HG02678 (cell line): ENCODE results near the gene CALCOCO1.
A peak's percentile ranks its signal among the peaks of the same experiment; 100 is the strongest.
"Not testable (repeated sequence)": the region's sequence is repeated elsewhere in the genome, so short reads cannot be mapped to it uniquely, and the experiment has no call there.

ENCODE experiments used
- ATAC-seq: cut with Tn5 transposase; IDR thresholded peaks from one replicate; pipeline ENCODE4 v1.9.1; 2021; ENCODE audit warnings: mild to moderate bottlenecking, moderate library complexity; ENCODE audit not compliant: unreplicated experiment

CALCOCO1 gene

DNA sequence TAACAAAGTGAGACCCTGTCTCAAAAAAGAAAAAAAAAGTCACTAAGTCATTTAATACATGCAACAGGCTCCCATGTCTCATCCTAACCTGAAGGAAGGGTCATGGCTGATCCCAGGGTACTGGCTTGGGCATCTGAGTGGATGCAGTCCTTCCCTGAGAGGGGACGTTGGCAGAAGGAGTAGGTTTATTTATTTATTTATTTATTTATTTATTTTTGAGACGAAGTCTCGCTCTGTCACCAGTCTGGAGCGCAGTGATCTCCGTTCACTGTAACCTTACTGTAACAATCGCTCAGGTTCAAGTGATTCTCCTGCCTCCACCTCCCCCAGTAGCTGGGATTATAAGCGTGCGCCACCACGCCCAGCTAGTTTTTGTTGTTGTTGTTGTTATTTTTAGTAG, 7.2 kb upstream of the CALCOCO1 start:
- no peak for ATAC-seq

DNA sequence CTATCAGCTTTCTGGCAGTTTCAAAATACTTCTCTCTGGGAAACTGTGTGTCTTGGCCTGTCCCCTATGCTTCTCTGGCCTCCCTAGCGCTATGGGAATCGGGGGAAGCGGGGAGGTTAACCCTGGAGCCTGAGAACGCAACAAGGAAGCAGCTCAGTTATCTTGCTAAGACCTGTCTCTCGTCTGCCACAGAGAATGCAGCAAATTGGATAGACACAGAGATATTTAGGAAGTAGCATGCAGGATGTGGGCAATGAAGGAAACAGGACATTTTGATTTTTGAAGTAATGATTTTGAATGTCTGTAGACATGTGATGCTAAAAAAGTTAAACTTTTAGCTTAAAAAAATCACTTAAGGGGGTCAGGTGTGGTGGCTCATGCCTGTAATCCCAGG, 6.6 kb upstream of the CALCOCO1 start:
- no peak for ATAC-seq

DNA sequence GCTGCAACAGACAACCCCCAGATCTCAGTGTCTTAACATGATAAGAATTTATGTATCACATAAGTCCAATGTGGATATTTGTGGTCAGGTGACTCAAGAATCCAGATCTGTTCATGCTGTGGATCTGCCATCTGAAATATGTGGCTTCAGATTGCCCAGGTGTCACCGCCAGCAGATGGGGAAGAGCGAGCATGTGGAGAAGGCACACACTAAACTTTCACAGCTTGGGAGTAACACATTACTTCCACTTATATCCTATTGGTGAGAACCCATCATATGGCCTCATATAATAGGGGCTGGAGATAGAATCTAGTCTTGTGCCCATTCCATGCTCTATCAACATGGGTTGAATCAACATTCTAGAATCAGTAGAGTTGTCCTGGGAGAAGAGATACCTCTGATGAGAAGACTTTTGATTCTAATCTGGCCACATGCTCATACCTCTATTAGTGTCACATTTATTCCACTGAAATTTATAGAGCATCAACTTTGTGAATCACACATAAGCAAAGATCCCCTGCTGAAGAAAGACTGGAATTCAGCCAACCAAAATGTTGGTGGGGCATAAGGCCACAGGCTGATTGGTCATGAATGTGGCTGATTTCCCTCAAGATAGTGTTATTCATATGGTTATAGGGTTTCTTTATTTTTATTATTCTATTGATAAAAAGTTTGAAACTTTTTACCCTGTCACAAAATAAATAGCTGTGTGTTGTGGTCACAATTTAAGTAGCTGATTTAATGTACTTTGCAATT, 6.0 kb upstream of the CALCOCO1 start:
- no peak for ATAC-seq

DNA sequence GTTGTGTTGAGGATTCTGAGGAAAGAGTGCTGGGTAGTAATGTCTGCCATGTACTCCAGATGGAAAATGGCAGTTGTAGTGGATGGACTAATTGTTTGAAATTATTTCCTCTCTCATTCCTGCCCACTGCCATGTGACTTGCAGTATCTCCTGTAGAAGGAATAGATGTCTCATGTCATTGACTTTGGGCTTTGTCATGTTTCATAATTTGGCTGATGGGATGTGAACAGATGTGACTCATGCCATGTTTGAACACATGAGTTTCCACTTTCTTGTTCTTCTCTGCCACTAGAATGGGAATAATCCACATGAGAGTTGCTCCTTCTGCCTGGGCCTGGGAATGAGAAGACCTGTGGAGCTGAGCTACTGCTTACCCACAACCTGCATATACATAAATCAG, 2.4 kb upstream of the CALCOCO1 start:
- no peak for ATAC-seq

DNA sequence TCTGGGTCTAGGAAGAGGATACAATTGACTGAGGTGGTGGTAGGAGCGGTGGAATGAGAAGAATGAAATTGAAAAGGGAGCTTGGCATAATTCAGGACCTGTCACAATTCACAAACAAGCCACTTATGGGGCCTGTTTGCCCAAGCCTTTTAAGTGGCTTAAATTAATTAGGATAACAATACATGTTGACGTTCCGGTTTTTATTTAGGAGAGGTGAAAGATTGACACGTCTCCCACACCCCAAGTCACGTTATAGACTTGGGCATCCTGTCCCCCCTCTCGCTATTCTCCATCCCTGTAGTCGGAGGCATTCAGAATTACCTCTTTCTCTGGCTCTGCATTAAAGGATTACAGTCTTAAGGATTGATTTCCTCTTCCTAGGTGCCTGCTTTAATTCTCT, 954 bp upstream of the CALCOCO1 start:
- ATAC-seq: no peak

DNA sequence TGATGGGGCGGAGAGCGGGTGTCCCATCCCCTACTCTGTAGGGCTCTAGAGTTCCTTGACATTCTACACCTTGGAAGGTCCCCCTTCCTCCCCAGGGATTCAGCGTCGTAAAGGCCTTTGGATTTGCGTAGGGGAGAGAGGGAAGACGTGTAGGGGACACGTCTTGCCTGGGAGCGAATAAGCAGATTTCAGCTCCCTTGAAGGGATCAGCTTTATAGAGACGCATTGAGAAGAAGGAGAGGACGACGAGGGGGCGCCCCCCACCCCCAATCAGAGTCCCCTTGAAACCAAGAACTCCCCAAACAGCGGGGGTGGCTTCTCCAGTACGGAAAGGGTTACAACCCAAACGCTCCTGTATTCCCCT, 324 bp downstream of the CALCOCO1 start:
- peak; percentile 0 for ATAC-seq

DNA sequence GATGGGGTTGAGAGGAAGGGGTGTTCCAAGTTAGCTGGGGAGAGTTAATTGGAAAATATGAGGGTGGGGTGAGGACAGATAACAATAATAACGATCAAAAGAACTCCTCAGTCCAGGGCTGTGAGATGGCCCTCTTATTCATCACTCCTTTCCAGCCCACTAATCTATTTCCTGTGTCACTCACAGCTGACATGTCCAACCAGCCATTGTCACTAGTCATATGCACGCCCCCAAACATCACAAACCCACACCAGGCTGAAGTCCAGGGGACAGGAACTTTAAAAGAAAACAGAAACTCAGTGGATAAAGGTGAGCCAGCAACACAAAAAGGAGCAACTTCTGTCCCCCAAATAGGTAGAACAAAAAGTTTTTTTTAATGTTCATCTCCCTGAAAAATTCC, 911 bp downstream of the CALCOCO1 start:
- no peak for ATAC-seq

DNA sequence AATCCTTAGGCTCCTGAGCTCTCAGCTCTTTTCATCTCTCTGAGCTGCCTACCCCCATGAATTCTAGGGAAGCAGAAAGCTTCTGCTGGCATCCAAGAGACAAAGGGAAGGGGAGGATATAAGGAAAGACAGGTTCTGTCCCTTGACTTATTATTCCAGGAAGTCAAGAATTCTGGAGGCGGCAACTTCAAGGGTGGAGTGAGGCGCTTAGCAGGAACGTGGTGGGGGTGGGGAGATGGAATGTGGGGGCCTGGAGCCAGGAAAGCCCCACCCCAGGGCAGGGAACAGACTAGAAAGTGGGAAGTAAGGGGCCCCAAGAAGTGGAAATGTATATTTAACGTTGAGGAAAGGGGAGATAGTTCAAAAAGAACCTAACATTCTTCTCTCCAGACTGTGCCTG, 1.4 kb downstream of the CALCOCO1 start:
- no peak for ATAC-seq

DNA sequence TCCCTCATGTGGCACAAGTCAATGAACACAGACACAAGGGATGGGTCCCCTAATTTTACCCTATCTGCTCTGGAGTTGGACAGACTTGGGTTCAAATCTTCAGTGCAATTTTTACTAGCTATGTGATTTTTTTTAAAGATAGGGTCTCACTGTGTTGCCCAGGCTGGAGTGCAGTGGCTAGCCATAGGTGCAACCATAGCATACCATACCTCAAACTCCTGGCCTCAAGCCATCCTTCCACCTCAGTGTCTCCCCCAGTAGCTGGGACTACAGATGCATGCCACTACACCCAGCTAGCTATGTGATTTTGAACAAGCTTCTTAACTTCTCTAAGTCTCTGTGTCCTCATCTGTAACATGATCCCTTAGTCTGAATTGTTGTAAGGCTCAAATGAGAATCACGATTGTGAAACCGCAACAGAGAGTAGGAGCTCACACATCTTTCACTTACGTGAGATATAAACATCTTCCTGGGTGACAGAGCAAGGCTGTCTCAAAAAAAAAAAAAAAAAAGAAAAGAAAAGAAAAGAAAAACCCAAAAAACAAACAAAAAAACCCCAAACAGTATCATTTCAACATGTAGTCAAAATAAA, 4.7 kb downstream of the CALCOCO1 start:
- ATAC-seq: no peak

DNA sequence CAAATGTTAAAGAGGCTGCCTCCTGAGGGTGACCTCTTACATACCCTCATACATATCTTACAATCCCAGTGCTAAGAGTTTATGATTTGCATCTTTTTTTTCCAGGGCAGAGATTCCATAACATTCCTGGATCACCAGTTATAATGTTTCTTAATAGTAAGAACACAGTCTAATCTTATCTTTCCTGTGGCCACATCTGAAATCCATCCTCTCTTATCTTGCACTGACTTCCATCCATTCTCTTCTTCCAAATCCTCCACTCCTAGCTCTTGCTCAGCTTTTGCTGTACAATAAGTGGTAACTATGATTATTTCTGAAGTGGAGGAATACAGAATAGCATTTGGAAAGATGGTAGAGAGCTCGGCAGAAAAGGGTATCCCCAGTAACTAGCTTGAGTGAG, 6.3 kb downstream of the CALCOCO1 start:
- ATAC-seq: no peak

DNA sequence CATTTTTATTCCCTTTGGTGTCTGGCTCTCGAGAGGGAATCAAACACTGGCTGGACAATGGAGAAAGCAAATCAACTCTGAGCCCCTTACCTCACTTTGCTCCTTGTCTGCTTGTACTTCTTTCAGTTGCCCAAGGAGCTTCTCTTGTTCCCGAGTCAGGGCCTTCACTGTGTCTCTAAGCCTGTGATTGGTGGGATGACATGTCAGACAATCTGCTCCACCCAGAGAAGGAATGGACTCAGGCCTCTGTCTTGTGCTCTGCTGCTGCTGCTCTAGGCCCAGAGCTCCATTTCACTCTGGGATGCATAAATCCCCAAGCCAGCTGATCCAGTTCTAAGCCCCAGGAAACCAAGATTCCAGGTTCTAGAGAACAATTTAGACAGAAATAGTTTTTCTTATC, 7.6 kb downstream of the CALCOCO1 start:
- ATAC-seq: no peak

DNA sequence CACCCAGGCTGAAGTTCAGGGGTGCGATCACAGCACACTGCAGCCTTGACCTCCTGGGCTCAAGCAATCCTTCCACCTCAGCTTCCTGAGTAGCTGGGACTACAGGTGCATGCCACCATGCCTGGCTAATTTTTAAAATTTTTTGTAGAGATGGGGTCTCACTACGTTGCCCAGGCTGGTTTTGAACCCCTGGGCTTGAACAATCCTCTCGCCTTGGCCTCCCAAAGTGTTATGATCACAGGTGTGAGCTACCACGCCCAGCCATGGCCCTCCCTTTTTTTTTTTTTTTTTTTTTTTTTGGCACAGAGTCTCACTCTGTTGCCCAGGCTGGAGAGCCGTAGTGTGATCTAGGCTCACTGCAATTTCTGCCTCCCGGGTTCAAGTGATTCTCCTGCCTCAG, 8.7 kb downstream of the CALCOCO1 start:
- ATAC-seq: not testable (repeated sequence)

DNA sequence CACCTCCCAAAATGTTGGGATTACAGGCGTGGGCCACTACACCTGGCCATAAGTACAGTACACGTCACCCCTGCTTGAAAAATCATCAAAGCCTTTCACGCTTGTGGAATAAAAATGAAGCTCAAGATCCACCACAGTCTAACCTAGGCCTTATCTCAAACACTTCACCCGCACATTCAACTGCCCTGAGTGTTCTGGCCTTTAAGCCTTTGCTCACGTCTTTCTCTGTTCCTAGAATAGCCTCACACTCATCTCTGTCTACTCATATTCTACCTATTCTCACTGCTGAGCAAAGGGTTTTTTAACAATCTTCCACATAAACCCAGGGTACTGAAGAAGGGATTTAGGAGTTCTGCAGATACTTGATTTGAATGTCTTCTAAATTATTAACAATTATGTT, 9.9 kb downstream of the CALCOCO1 start:
- ATAC-seq: no peak

DNA sequence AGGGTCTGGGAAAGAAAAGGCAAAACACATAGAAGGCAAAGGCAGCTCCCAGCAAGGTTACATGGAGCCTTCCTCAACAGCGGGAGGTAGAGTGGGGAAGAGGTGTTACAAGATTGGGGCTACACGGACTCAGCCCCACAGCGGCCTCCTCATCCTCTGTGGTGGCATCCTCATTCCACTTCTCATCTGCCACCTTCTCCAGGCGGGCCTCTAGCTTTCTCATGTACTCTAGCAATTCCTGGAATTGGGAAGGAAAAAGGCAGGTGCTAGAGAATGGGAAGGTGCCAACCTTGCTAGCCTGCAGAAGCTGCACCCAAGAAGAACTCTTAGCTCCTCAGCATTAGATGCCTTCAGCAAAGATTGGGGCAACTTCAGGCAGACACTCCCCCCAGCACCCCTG, 13.2 kb downstream of the CALCOCO1 start:
- ATAC-seq: no peak

DNA sequence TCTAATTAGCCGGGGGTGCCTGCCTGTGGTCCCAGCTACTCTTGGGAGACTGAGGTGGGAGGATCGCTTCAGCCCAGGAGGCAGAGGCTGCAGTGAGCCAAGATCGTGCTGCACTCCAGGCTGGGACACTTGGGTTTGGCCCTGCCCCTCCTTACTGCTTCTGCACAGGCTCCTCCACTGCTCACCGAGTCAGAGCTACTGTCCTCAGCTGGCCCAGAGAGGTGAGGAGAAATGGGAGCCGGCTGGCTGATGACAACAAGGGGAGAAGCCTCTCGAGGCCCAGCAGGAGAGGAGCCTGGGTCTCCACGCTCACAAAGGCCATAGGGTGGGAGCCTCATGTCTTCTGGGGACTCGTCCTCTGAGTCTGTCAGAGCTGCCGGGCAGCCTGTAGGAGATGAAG, 13.7 kb downstream of the CALCOCO1 start:
- no peak for ATAC-seq

DNA sequence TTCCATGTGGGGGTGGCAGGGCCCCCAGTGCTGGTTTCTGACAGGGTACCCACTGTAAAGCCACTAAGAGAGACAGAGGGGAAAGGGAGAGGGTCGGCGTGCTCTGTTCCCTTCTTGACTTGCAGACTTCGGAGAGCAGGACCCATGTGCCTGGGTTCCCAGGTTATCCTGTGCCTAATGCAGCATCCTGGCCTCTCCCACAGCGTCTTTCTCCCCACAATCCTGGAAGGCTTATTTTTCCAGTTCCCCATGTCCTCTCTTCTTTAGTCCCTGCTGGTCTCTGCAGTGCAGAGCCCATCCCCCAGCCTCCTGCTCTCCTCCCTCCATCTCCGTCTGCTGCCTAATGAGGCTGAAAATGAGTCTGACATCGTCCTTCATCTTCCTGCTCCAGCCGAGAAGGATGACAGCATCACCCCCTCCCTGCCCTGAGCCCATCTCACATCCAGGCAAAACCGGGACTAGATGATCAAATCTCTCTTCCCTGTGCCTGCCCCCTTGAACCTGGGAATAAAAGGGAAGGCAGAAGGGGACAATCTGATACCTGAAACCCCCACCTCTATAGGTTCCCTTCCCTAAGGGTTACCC, 15.1 kb downstream of the CALCOCO1 start:
- ATAC-seq: no peak

DNA sequence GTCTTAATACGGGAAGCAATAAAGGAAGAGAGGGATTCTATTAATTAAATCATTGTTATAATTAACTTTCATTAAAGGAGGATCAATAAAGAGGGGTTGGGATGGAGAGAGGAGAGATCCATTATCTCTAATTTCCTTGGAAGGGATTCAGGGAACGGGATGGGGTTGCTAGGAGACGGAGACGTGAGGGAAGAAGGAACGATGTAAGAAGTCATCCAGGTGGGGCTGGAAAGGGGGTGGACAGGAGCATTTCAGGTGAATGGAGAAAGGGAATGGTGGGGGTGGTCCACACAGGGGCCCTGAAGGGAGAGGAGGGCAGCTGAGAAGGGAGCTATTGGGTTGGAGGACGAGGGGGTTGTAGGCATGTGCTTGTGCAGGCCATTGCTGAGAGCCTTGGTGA, 17.2 kb downstream of the CALCOCO1 start:
- ATAC-seq: no peak

DNA sequence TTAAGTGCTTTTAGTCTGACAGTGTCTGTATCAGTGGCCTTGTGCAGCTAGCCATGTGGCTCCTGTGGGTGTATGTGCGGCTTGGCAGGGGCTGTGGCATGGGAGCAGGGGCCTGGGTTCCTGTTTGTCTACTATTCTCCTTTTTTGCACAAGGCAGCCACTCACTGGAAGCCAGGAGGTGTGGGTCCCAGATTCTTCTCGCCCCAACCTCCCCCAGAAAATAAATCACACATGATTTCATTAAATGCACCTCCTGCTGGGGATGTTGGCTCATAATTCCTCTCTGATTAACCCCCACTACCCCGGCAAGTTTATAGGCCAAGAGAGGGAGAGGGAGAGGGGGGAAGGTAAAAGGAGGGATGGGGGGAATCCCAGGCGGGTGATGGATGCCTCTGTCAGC, 17.6 kb downstream of the CALCOCO1 start:
- no peak for ATAC-seq

DNA sequence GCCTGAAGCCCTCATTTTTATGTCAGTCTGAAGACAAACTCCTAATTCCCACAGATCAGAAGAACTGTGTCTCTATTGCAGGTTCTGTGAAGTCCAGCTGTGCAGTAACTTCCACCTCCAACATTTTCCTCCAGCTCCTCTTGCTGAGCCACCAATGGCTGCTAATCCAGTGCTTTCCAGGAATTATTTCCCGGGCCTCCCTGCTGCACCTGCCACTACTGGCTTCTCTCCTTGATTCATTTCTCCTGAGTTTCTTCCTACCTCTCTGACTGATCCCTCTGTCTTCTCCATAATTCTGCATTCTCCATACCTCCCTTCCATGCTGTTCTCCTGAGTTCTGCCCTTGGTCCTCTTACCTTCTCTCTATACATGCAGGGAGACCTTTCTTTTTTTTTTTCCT, 21.2 kb downstream of the CALCOCO1 start:
- ATAC-seq: no peak

DNA sequence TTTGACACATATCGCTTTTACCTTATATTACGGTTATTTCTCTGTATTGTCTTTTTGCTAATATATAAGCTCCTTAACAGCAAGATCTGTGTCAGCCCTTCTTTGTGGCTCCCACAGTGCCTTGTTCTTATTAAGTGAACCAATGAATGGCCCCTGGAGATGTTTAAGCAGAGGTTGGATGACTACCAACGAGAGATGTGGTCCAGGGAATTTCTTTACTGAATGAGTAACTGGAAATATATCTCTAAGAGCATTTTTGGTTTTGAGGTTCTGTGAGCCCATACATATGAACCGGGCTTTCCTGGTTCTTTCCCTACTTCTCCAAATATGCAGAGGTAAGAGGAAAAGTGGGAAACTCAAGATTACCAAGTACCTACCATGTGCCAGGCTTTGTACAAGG, 23.5 kb downstream of the CALCOCO1 start:
- no peak for ATAC-seq

DNA sequence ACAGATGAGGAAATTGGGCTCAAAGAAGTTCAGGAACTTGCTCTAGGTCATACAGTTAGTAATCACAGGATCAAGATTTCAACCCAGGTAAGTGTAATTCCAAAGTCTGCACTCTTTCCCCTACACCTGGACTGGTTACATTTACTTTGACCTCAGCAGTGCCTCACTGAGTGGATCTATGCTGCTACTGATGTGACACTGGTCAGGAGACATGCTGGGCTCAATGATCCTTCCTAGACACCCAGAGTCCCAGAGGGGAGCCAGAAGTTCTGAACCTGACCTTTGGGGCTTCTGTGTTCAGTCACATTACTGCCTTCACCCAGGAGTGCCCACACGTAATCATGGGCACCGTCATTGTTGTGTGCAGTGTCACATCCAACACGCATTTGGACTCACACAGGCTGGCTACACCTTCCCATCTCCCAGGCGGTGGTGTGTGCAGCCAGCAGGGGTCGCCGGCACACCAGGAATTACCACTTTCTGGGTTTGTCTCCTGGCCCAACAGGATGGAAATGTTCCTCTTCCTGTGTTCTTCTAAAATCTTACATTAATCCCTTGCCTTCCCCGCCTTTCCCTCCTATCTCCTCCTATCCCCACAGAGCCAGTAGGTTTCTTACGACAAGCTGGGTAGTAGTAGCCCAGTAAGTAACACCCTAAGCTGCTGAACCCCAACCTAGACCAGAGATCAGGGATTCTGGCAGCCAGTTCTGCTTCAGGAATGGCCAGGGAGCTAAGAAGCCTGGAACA, 25.6 kb downstream of the CALCOCO1 start:
- ATAC-seq: peak; percentile 56

DNA sequence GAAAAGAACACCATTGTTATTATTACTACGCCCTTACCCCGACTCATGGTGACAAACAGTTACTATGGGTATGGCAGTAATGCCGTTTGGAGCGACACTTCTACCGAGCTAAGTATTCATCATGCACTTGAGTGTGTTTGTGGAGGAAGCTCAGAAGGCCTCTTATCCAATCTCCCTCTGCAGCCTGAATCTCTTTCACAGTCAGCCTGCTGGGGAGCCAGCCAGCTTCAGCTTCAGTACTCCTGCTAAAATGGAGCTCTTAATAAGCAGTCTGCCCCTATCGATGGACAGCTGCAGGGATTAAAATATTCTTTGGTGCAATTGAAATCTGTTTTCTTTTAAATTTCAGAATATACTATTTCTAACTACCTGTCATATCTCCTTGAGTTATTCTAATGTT, 26.7 kb downstream of the CALCOCO1 start:
- ATAC-seq: no peak
